HG03196 (cell line): ENCODE data around the gene SAMD11.

ENCODE experiments used
- ATAC-seq: cut with Tn5 transposase; IDR thresholded peaks from one replicate; pipeline ENCODE4 v1.9.1; 2021; ENCODE audit not compliant: unreplicated experiment

The SAMD11 gene

GRCh38 chr1:917076-917459 is 6.7 kb upstream of the SAMD11 start:
- ATAC-seq = no peak

GRCh38 chr1:917466-918091 is 6.1 kb upstream of the SAMD11 start:
- ATAC-seq = no peak

- no peak for ATAC-seq
Observed at GRCh38 chr1:918353-918752, 5.4 kb upstream of the SAMD11 start.

DNA sequence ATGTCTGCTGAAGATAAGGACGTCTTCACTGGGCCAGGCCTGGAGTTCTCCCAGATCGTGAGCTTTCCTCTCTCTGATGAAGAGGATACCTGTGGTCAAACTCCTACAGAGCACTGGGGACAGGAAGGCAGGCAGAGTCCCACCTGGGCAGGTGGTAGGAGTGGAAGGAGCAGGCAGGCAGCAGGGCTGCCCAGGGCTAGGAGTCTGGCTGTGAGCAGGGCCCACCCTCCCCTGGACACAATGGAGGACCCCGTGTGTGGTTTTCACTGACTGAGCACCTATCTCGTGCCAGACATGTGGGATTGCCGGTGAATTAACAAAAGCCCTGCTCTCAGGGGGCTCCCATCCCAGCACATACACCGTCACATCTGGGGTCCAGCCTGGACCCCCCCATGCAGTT is 4.9 kb upstream of the SAMD11 start:
- ATAC-seq = no peak

DNA sequence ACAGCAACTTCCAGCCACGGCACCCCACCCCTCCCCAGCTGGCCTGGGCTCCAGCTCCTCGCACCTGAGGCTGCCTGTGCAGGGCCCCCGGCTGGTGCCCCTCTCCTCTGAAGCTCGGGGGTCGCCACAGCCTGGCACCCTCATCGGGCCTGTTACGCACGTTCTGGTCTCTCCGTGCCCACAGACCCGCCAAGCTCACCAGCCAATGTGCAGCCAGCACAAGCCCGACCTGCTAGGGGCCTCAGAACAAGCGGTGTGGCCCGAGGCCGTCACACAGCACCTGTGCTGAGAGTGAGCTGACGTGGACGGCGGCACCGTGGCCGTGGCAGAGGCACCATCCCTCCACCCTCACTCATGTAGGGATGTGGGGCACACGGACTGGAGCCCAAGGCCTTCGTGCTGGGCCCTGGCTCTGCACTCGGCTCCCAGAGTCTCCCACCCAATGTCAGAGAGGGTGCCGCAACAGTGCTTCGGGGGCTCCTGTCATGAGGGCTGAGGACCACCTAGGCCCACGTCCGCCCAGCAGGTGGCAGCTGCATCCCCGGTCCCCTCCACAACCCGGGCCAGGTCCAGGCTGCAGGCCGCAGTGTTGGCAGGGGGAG is 4.4 kb upstream of the SAMD11 start:
- ATAC-seq = no peak

DNA sequence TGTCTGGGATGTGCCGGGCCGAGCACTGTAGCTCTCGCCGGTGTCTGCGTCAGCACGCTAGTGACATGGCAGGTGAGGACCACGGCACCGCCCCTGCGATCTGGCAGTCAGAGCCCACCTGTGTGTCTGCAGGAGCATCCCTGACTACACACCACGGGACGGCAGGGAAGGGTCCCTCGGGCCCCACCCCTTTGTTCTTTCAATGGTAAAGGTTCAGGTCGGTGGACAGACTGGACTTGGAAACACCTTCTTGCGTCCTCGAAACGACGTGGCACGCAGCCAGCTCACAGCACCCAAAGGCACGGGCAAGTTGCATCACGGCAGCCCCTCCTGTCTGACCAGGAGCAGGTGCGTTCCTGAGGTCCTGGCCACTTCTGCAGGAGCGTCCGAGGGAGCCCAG is 3.7 kb upstream of the SAMD11 start:
- ATAC-seq = no peak

- ATAC-seq = no peak
Observed at GRCh38 chr1:920521-920920, 3.2 kb upstream of the SAMD11 start.

DNA sequence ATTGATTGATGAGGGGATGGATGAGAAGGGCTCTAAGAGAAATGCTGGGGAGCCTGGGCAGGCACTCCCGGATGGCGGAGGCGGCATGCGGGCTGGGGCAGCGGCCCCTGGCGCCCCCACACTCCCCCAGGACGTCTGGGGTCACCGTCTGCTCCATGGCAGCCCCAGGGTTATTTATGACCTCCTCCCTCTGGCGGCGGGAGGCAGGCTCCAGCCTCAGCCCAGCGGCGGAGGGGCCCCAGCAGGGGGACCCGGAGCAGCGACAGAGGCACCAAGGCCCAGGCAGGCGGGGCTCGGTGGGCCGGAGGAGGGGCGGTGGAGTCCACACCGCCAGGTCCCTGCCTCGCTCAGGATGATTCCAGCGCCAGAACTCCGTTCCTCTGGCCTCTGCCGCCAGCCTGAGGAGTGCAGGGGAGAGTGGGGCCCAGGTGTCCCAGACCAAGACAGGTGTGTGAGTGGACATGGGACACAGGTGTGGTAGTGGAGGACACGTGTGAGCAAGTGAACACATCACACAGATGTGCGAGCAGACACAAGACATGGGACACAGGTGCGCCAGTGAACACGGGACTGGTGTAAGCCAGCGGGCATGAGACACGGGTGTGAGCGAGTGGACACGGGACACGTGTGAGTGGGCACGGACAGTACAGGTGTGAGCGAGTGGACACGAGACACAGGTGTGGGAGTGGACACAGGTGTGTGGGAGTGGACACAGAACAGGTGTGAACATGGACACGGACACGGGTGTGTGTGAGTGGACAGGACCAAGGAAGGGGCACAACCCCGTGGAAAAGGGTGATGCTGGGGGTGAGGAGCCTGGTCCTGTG is 2.5 kb upstream of the SAMD11 start:
- ATAC-seq = no peak

GRCh38 chr1:923991-924655 is 400 bp downstream of the SAMD11 start:
- ATAC-seq = no peak

DNA sequence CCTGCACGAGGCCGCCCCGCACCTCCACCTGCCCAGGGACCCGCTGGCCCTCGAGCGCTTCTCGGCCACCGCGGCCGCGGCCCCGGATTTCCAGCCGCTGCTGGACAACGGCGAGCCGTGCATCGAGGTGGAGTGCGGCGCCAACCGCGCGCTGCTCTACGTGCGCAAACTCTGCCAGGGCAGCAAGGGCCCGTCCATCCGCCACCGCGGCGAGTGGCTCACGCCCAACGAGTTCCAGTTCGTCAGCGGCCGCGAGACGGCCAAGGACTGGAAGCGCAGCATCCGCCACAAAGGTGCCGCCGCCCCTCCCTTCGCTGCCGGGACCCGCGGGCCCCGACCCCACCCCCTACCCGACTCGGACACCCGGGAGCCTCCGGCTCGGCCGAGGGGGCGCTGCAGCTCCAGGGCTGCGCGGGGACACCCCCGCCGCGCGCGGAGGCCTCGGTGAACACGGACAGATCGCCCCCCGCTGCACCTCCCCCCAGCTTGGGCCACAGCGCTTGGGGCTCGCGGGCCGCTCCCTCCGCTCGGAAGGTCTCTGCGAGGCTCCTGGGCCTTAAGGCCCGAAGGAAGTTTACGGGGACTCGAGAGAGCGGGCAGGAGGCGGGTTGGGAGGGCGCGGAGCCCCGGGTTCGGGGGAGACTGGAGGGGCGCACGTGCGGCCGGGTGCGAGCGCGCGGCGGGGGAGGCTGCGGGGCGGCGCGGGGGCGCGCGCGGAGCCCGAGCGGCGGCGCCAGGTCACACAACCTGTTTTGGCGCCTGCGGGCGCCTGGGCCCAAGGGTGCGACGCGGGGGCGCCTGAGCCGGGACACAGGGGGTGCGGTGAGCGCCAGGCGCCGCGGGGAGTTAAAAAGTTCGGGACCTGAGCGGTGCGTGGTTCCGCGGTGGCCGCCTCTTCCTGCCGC is 1.2 kb downstream of the SAMD11 start:
- no peak for ATAC-seq

DNA sequence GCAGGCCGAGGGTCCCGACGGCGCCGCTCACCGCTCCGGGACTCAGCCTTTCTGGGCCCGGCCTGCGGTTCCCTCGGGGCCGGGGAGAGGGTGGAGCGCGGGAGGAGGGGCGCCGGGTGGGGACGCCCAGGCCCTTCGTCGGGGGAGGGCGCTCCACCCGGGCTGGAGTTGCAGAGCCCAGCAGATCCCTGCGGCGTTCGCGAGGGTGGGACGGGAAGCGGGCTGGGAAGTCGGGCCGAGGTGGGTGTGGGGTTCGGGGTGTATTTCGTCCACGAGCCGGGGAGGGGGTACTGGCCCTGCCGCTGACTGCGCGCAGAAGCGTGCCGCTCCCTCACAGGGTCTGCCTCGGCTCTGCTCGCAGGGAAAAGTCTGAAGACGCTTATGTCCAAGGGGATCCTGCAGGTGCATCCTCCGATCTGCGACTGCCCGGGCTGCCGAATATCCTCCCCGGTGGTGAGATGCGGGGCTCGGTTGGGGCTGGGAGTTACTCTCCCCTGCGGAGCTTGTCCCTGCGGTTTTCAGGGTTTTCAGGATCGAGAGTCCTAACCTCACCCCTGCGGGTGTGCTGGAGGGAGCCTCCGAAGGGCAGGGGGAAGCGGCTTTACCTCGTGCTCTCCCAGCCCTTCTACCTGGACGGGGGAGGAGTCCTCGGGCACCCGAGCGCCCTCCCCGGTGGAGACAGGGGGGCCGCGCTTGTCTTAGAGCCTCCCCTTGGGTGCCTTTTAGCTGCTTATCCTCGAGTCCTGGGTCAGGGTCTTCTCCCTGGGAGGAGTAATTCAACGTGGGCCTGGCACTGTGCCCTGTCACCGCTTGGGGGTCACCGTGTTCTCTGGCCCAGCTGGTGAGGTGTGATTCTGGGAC is 2.1 kb downstream of the SAMD11 start:
- ATAC-seq = no peak

DNA sequence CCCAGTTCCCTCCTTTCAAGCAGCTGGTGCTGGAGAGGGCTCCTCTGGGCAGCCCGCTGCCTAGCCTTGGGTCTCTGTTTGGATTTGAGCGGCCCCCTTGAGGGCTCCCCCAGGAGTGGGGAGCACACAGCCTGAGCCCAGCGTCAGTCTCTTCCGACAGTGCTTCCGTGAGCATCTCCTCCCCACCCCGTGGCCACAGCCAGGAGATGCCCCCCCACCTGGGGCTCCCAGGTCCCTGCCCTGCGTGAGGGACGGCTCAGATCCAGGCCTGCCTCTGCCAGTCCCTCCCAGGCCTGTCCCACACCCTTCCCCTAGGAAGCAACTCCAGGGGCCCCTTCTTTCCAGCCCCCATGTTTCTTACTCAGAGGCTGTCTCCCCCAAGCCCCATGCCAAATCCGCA is 3.5 kb downstream of the SAMD11 start:
- ATAC-seq = no peak

DNA sequence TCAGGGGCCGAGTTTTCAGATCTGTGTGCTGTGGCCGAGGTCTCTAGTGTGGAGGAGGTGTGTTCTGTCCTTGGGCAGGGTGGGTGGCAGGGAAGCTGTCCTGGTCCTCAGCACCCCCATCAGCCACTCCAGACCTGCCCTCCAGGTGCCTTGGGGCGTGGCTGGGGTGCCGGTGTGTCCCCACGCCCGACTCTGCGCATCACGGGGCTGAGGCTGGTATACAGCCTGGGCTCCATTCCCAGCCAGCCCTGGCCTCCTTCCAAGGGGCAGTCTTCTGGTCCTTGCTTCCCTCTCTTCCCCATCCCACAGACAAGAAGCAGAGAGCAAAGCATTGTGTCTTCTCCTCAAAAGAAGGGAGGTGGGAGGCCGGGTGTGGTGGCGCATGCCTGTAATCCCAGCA is 4.0 kb downstream of the SAMD11 start:
- ATAC-seq = no peak

DNA sequence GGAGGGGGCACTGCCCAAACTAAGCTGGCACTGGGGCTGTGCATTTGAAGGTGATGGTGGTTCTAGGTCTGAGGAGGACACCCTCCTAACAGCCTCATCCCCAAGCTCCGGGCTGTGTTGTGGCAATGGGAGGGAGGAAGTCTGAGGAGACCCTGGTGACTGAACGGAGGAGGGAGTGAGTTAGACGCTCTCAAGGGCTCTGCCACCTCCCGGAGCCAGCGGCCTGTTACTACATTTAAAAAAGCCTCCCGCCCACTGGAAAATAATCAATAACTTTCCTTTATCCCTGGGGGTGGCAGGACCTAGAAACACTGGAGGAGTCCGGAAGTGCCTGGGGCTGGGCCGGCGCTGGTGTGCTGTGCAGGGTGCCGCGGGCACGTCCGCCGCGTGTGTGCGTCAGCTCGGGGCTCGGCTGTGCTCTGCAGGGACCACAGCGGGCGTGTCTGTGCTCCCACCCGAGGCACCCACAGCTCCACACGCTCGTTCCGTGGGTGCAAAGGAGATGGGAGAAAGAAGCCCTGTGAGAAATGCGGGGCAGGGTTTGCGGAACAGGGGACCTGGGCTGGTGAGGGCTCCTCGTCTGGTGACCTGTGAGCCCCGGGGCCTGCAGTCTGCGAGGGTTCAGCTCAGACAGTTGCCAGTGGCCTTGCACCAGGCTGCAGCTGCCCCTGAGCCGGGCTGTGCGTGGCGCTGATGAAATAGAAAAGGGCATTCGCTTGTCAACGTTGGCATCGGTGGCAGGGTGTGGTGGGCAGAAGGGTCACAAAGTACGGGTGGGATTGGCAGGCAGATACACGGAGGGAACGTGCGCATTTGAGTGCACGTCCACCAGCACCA is 5.3 kb downstream of the SAMD11 start:
- ATAC-seq = no peak

DNA sequence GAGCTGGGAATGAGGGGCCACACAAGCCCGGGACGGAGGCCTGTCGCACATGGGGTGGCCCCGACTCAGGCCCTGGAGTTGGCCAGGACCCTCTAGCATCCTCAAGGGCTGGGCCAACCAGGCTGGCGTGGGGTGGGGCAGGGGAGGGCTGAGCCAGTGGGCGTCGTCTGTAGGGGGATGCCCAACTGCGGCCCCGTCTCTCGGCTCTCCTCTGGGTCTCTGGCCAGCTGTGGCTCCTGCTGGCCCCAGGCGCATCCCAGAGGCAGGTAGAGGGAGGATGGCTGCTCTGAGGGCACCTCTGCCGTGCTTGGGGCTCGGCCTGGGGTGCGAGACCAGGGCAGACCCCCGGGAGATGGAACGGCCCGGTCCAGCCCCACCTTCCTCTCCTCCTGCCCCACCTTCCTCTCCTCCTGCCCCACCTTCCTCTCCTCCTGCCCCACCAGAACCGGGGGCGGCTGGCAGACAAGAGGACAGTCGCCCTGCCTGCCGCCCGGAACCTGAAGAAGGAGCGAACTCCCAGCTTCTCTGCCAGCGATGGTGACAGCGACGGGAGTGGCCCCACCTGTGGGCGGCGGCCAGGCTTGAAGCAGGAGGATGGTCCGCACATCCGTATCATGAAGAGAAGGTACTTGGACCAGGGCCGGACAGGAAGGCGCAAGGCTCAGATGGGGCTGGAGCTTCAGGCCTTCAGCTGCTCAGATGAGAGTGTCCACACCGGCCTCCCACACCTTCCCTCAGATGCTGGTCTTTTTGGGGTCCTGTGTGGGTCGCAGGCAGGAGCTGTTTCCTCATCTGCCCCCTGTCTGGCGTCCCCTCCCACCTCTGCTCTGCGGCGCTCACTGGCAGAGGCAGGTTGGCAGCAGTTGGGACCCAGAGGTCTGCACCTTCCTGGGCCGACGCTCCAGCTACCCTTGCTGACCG is 6.2 kb downstream of the SAMD11 start:
- no peak for ATAC-seq

- no peak for ATAC-seq
Observed at GRCh38 chr1:930633-931138, 7.0 kb downstream of the SAMD11 start.

GRCh38 chr1:931380-932172 is 7.9 kb downstream of the SAMD11 start:
- no peak for ATAC-seq
